ENCODE data around the gene SYT14.

The SYT14 gene

GRCh38 chr1:209983953-209984352, 45.9 kb downstream of the SYT14 start:
- TF ChIP-seq EZH2phosphoT487 (IDR thresholded peaks at IDR 0.05; ENCODE audit: low read length) (no peak), CTCF (IDR thresholded peaks at IDR 0.05; ENCODE audit: low read length) (no peak), EZH2 (optimal IDR thresholded peaks at IDR 0.05; ENCODE audit: low read depth, low read length) (no peak)
- no peak overlapping the region for H3K4me3 ChIP-seq (ENCODE audit: low read length)

GRCh38 chr1:209985002-209985401, 47.0 kb downstream of the SYT14 start:
- Histone ChIP-seq H2AFZ (ENCODE audit: low read length) (no peak overlapping the region), H3K9ac (ENCODE audit: low read length) (no peak overlapping the region), H3K4me3 (ENCODE audit: low read length) (no peak overlapping the region), H3K36me3 (replicated peaks; ENCODE audit: insufficient read depth, low read length) (no peaks in the 10 kb centered on the region), H3K4me1 (ENCODE audit: low read length) (no peaks in the 10 kb centered on the region), H3K9me3 (replicated peaks; ENCODE audit: insufficient read depth, low read length) (no peaks in the 10 kb centered on the region), H3K79me2 (ENCODE audit: low read length) (no peaks in the 10 kb centered on the region), H3K27ac (ENCODE audit: low read length) (no peak overlapping the region), H3K27me3 (replicated peaks; ENCODE audit: insufficient read depth, low read length) (no peaks in the 10 kb centered on the region), H3K9me2 (replicated peaks; ENCODE audit: insufficient read depth, low read length) (no peaks in the 10 kb centered on the region), H3F3A (ENCODE audit: insufficient read depth, low read length) (no peaks in the 10 kb centered on the region), H3K4me2 (ENCODE audit: low read depth, low read length) (no peak overlapping the region), H4K20me1 (ENCODE audit: insufficient read depth, low read length) (no peaks in the 10 kb centered on the region)
- DNase-seq = no peak
- no peak for TF ChIP-seq CTCF (IDR thresholded peaks at IDR 0.05; ENCODE audit: low read length)

More at GRCh38 chr1:209983953-209984352, 45.9 kb downstream of the SYT14 start:
- Histone ChIP-seq H3K9me3 (replicated peaks; ENCODE audit: insufficient read depth, low read length) (no peaks in the 10 kb centered on the region), H3K36me3 (replicated peaks; ENCODE audit: insufficient read depth, low read length) (no peaks in the 10 kb centered on the region), H3F3A (ENCODE audit: insufficient read depth, low read length) (no peaks in the 10 kb centered on the region), H2AFZ (ENCODE audit: low read length) (no peak overlapping the region), H4K20me1 (ENCODE audit: insufficient read depth, low read length) (no peaks in the 10 kb centered on the region), H3K9me2 (replicated peaks; ENCODE audit: insufficient read depth, low read length) (no peaks in the 10 kb centered on the region), H3K9ac (ENCODE audit: low read length) (no peak overlapping the region), H3K79me2 (ENCODE audit: low read length) (no peaks in the 10 kb centered on the region), H3K27me3 (replicated peaks; ENCODE audit: insufficient read depth, low read length) (no peaks in the 10 kb centered on the region), H3K4me2 (ENCODE audit: low read depth, low read length) (no peak overlapping the region), H3K27ac (ENCODE audit: low read length) (no peak overlapping the region), H3K4me1 (ENCODE audit: low read length) (no peaks in the 10 kb centered on the region)
- no peak for DNase-seq

- Histone ChIP-seq H2AFZ (ENCODE audit: low read length) (no peak overlapping the region), H3K4me2 (ENCODE audit: low read depth, low read length) (no peak overlapping the region), H3K27ac (ENCODE audit: low read length) (no peak overlapping the region), H3K9ac (ENCODE audit: low read length) (no peak overlapping the region), H4K20me1 (ENCODE audit: insufficient read depth, low read length) (no peaks in the 10 kb centered on the region), H3K27me3 (replicated peaks; ENCODE audit: insufficient read depth, low read length) (no peaks in the 10 kb centered on the region), H3K4me3 (ENCODE audit: low read length) (no peak overlapping the region), H3F3A (ENCODE audit: insufficient read depth, low read length) (no peaks in the 10 kb centered on the region), H3K79me2 (ENCODE audit: low read length) (no peaks in the 10 kb centered on the region), H3K9me2 (replicated peaks; ENCODE audit: insufficient read depth, low read length) (no peaks in the 10 kb centered on the region), H3K36me3 (replicated peaks; ENCODE audit: insufficient read depth, low read length) (no peaks in the 10 kb centered on the region), H3K4me1 (ENCODE audit: low read length) (no peaks in the 10 kb centered on the region), H3K9me3 (replicated peaks; ENCODE audit: insufficient read depth, low read length) (no peaks in the 10 kb centered on the region)
- no peak for TF ChIP-seq CTCF (IDR thresholded peaks at IDR 0.05; ENCODE audit: low read length)
- TF ChIP-seq EZH2phosphoT487 (IDR thresholded peaks at IDR 0.05; ENCODE audit: low read length) = no peak
- no peak for TF ChIP-seq EZH2 (optimal IDR thresholded peaks at IDR 0.05; ENCODE audit: low read depth, low read length)
- no peak for DNase-seq
Observed at GRCh38 chr1:209988706-209989105, 50.7 kb downstream of the SYT14 start.
